Activated CD8-positive, alpha-beta memory T cell treated with anti-CD3 and anti-CD28 coated beads for 4 hours (primary cell): Measurements from ENCODE around the gene GALNTL6.

Experiments used
- DNase-seq, 2 donors: peaks; one replicate each; pipeline ENCODE4 v3.0.0-alpha.2; 2020; ENCODE audit warnings: low read depth in 2 of 2

Gene GALNTL6

DNA sequence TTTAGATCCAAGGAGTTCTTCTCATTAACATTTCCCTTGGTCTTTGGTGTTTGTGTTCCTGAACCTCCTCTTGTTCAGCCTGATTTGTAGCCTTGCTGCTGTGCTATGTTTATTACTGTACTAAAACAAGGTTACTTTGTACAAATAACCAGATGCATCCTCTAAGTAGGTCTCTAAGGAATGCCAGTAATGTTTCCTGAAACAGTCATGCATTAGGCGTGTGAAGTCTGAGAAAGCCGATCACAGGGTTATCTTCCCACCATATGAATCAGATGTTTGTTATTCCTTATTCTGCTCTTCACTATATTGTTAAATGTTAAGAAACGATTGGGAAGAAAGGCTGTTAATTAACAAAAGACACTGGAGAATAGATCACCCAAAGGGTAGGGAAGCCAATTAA lies 66.9 kb downstream of the GALNTL6 start:
- DNase-seq: no peak

DNA sequence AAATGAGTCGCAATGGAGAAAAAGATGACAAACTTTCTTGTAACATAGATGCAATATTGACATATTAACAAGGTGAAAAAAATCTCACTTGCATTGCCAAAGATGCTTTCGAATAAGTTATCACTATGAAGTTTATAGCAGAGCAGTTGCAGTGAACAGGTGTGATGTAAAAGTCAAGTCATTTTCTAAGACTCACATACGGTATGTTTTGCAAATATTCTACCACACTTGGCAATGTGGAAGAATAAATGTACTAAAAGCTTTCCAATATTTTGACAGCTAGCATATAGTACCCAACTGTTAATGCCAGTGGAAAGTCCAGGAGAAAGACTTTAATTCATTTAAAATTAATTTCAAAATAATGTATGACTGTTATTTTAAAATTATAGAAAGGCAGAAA lies 76.5 kb downstream of the GALNTL6 start:
- DNase-seq: no peak

DNA sequence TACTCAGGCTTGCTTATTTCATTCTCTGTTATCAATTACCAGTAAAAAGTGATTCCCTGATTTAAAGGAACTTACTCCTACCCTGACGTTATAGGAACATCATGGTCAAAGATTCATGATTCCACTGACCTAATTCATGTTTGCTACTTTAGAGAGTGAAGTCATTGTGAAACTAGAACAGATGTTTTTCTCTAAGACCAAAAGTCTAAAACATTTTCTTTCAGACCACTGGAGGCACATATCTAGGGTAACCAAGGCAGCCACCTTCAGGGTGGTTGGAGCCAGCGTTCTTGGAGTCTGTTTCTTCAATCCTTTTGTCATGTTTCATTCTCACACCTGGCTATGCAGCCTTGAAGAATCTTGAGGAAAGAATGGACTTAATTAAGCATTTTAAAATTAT lies 77.8 kb downstream of the GALNTL6 start:
- no peak for DNase-seq

DNA sequence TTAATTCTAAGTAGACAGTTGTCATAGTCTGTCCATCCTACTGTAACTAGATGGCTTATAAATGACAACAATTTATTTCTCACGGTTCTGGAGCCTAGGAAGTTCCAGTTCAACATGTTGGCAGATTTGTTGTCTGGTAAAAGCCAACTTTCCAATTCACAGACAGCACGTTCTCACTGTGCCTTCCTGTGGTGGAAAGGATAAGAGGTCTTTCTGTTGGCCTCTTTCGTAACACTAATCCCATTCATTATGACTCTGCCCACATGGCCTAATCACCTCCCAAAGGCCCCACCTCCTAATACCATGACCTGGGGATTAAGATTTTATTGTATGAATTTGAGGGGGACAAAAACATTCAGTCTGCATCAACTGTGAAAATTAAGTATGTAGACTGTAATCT lies 83.2 kb downstream of the GALNTL6 start:
- no peak for DNase-seq

DNA sequence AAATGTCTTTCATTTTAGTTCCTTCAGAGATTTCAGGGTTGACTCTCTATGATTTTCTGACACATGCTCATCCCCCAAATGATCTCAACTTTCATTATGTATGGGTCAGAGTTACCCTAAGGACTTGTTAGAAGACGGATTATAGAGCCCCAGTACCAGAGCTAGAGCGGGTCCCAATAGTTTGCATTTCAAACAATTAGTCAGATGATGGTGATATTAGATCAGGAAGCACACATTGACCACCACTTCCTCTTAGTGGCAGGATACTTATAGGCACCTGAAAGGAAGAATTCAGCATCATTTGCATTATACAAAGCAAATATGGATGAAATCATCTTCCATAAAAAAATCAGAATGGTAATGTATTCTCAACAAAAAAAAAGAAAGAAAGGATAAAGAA lies 106.1 kb downstream of the GALNTL6 start:
- DNase-seq: no peak

DNA sequence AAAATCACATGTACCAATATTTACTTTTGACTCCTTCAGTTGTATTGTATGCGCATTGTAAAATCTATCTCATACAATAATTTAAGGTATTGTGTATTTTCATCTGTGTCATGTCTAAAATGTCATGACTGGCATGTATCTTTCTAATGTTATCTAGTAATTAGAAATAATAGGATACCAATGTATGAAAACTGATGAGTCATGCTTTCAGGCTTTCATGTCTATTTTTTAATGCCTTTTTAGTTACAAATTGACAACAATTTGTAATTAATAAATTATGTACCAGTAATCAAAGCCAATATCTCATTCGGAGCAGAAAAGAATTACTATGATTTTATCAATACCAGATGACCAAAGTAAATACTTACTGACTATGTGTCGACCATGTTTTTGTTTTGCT lies 107.7 kb downstream of the GALNTL6 start:
- DNase-seq: no peak

DNA sequence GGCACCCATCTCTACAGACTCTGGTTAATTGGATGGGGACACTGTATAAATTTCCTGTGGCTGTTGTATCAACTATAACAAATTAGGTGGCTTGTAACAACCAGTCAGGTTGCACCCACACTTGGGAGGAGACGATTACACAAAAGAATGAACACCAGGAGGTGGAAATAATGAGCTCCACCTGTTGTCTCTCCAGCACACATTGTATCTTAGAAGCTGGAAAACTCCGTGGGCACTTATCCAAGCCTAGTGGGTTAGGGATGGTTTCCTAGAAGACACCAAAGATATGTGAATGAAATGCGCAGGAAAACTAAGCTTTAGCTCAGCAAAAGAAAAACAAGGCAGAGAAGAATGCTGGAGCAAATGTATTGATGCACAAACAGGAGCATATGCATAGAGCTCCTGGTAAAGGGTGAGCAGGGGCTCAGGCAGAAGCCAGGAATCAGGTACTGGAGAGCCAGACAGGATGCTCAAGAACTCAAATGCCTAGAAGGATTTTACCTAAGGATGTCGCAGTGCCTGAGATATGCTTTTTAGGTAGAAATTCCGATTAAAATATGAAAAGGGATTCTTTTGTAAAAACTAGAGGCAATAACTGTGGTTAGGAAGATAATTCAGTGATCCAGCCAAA lies 111.7 kb downstream of the GALNTL6 start:
- no peak for DNase-seq

DNA sequence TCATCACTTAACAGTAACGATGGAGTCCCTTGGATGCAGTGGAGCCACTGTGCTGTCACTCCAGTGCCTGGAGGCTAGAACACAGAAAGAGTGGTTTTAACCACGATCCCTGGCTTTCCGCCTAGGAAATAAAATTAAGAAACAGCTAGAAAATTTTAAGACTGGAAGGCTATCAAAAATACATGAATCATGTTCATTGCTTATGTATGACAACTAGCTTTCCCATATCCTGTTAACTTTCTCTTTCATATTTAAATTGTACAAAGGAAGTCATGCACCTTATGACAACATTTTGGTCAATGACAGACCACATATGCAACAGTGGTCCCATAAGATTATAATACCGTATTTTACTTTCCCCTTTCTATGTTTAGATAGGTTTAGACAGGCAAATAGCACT lies 115.1 kb downstream of the GALNTL6 start:
- no peak for DNase-seq

DNA sequence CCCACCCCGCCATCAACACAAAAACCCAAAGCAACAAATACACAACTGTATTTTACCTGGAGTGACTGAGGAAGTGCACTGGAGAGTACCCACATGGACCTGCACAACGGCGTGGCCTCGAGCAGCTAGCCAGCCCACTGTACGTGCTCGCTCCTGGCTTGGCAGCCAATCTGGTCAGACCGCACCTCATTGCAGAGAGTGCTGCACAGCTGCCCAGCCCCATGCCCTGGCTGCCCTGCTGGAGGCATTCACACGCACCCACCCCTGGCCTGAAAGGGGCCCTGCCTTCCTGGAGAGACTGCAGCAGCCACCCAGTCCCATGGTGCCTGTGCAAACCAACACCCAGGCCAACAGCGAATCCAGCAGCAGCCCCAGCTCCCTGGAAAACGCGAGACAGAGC lies 116.3 kb downstream of the GALNTL6 start:
- no peak for DNase-seq

DNA sequence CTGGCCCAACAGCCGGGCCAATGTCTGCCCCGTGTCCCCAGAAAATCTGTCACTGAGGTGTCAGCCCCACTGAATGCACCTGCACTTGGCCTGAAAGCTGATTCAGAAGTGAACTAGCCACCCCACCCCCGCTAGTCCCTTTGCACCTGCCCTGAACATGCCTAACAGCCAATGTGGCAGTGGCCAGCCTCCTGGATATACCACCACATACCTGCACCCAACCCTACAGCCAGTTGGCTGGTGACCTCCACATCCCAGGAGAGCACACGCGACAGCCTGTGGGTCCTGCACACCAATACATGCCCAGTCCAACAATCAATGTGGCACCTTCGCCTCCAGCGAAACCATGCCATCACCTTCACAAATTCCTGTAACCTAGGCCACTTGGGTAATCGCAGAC lies 116.7 kb downstream of the GALNTL6 start:
- no peak for DNase-seq

DNA sequence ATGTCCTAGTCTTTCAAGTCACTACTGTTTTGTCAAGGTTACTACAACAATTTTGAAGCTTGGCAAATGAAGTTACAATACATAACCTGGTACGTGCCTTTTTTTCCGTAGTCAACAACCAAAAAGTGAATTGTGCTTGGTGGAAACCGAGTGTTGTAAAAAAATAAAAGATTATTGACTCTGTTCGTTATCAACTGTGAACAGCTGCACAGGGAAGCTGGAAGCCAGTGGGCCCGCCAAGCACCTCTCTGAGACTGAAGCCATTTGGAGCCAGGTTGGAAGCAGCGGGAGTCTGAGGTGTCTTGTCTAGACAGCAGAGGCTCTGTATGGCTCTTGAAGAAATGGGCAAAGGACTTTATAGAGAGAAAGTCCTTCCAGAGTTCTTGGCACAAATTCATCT lies 119.0 kb downstream of the GALNTL6 start:
- DNase-seq: no peak

DNA sequence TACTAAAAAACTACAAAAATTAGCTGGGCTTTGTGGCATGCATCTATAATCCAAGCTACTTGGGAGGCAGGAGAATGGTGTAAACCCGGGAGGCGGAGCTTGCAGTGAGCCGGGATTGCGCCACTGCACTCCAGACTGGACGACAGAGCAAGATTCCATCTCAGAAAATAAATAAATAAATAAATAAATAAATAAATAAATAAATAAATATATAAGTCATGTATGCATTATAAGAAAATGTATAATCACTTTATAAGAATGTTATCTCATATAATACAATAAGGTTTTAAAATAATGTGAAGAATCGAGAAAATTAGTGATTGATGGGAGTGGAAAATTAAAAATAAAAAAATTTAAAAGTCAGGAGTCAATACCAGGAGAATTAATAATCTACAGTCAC lies 127.5 kb downstream of the GALNTL6 start:
- no peak for DNase-seq

DNA sequence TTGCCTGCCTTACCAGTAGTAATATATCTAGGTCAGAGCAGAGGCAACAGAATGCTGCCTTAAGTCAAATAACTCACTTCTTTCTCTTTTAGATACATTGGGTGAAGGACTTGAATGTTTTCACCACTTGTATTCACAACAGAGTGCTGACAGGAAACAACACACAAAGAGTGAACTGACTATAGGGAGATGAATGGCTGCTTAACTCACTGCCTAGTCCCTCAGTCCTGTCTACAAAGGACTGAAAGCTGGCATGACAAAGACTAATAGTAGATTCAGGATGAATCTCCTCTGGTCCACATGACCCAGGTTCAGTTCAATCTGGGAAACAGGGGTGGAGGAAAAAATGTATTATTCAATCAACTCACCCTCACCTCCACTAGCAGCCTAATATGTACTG lies 134.2 kb downstream of the GALNTL6 start:
- DNase-seq: no peak

DNA sequence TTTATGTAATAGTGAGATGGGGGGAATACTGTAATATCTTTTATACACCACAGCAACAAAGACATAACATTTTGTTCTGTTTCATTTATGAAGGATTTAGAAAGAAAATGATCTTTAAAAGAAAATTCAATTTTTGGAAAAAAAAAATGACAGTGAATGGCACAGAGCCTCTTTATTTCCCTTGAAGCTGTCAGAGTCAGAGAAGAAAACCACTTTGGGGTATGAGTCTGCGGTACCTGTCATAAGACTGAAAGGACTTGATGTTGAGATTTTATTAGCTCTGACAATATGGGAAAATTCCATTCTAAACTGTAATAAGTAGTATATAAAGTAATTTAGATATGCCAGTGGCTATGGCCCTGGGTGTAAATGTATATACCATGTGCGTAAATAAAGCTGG lies 134.8 kb downstream of the GALNTL6 start:
- no peak for DNase-seq

DNA sequence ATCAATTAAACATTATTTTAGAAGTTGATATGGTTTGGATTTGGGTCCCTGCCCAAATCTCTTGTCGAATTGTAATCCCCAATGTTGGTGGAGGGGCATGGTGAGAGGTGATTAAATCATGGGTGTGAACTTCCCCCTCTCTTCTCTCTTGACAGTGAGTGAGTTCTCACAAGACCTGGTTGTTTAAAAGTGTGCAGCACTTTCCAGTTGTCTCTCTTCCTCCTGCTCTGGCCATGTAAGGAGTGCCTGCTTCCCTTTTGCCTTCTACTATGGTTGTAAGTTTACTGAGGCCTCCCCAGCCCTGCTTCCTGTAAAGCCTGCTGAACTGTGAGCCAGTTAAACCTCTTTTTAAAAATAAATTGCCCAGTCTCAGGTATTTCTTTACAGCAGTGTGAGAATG lies 141.4 kb downstream of the GALNTL6 start:
- no peak for DNase-seq

DNA sequence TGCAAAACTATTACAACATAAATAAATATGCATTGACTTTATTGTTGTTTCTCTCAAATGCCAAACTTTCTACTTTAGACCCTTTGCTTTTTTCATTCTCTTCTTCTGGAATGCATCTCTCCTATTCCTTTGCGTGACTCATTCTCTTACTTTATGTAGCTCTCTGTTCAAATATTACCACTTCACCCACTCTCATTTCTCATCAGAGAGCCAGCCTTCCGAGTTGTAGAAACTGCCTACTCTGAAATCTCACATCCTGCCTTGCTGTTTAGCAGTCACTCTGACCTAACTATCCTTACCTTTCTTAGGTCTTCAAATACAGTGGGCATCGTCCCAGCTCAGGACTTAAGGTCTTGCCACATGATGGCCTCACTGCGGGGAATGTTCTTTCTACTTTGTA lies 143.5 kb downstream of the GALNTL6 start:
- DNase-seq: no peak

DNA sequence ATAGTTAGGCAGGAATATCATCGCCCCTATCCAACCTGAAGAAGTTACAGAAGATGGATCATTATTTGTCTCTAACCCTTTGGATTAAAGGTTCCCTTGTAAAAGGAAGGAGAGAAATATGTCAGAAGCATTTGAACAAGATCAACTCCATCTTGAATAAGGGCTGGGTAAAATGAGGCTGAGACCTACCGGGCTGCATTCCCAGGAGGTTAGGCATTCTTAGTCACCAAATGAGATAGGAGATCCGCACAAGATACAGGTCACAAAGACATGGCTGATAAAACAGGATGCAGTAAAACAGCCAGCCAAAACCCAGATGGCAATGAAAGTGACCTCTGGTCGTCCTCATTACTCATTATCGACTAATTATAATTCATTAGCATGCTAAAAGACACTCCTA lies 148.9 kb downstream of the GALNTL6 start:
- no peak for DNase-seq

DNA sequence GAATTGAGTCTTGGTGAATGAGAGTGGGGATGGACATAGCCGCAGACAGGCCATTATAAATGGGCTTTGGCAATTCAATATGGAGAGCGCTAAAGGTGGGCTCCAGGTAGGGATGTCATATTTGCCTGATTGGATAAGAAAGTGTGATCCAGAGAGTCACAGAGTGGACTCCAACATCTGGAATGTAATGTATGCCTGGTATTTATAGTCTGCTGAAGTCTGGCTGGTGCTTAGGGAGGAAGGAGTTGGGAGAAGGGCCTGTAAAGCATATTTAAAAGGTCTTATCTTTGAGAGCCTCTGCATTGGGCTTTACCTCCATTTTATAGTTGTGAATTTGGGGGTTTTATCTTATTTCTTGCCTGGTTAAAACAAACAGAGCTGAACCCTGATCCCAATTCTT lies 153.2 kb downstream of the GALNTL6 start:
- no peak for DNase-seq

DNA sequence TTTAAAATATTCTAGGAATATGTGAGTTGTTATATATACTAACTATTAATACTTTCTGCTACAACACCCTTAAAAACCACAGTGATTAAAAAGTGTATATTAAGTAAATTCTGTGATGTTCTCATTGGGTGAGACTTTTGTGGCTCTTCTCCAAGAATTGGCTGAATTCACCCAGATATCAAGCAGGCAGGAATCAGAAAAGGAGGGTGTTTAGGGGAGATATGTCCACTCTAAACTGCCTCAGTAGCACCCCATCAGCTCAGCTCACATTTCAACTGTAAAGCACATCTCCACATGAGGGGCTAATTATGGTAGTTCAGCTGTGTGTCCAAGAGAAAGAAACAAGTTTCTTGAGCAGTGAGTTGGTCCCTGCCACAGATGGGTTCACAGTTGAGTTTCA lies 165.0 kb downstream of the GALNTL6 start:
- DNase-seq: no peak

DNA sequence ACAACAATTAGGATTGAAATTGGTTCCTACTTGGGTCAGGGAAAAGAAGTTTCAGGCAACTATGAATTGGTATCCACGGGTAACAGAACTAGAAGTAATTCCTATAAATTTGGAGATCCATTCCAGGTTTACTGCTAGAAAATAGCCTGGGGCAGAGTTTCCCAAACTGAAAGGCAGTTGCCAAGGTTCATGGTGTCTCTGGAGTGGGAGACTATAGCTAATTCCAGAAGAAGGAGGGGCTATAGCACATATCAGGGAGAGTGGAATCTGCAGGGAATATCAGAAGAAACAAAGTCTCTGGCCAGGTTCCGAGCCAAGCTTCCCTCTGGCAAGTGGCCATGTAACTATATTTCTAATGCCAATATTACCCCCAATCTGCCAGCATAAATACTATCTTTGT lies 166.3 kb downstream of the GALNTL6 start:
- no peak for DNase-seq

DNA sequence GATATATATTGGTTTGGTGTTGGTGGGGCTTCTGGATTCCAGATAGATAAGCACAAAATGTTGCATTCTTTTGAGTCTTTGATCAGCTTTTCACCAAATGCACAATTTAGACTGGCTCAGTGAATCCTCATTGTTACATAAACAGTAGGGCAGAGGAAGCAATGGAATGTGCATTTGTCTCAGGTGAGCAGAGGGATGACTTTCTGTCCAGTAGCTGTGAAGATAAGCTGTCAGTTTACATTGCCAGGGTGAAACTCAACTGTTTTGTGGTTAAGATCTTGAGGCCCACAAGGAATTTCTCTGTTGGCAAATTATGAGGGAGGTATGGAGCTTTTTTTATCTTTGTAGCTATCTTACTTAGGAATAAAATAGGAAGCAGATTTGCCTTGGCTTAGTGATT lies 168.0 kb downstream of the GALNTL6 start:
- no peak for DNase-seq

DNA sequence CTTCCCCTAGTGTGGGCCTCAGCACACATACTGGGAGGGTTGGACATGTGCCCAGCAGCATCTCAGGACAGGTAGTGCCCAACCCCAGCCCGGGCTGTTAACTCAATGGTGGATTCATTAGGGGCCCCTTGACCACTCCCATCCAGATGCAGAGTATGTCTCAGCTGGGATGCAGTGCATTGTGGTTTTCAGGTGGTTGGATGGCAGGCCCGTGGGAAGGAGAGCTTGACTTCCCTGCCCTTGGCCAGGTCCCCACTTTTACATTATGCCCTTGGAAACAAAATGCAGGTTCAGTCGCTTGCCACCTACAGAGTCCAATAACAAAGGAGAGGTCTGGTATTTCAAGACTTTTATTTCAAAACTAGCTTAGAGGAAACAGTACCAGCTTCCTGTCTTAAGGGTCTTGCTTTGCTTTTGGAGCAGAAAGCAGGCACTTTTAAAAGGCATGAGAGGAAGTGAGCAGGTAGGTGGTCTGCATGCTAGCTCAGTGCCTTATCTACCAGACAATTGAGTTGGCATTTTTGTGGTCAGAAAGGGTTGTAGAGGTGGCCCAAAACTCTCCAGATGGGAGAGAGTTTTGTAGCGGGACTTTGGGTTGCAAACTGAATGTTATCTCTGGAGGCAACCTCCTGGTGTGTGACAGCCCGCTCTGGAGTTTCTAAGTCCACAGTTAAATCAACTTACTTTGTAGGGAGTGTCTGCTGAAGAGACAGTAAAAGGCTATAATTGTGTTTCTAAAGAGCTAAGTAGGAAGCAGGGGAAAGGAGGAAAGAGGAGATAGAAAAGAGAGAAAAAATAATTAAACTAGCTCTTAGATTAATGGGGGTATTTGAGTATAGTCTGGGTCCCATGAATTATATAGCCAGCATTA lies 171.0 kb downstream of the GALNTL6 start:
- no peak for DNase-seq

DNA sequence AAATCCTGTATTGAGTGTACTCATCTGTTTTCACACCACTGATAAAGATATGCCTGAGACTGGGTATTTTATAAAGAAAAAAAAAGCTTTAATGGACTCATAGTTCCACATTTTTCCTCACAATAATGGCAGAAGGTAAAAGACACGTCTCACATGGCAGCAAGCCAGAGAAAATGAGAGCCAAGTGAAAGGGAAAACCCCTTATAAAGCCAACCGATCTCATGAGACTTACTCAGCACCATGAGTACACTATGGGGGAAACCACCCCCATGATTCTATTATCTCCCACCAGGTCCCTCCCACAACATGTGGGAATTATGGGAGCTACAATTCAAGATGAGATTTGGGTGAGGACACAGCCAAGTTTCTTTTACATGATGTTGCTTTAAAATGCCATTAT lies 171.9 kb downstream of the GALNTL6 start:
- no peak for DNase-seq

DNA sequence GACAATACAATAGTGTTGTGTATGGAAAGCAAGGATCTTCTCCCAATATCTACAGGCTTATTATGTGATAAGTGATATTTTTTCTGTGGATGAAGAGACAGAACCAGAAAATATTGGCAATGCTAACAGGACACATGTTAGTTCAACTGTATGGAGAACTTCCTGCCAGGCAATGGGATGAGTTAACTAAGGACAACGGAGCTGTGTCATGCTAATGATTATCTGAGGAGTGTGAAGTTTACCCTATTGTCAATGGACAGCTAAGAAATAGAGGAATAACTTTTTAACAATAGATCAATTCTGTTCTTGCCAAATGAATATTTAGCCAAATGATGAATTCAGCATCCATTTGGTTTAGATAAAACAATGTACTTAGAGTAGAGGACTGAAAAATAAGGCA lies 180.0 kb downstream of the GALNTL6 start:
- no peak for DNase-seq
